ENCODE data around the gene MYOM1.

DNA sequence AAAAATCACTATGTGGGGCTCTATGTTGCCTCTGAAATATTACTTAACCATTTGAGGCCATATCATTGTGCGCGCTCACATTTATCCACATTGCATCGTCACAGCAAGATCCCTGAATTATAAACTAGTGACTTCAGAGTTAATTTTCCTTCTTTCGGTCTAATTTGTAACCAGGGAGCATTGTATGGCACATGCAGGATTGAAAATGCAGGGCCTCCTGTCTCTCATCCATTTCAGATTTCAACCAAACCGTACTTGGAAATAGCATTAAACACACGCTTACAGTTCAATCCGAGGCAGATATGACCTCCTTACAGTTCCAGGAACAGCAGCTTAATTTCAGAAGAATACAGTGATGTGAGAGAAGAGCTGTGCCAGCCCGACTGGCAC is 532 bp downstream of the MYOM1 start:
- TF ChIP-seq CTCF (IDR thresholded peaks at IDR 0.05) (no peak), POLR2A (IDR thresholded peaks at IDR 0.05) (no peak)
